Activated CD8-positive, alpha-beta memory T cell treated with anti-CD3 and anti-CD28 coated beads for 1 hour (primary cell): ENCODE results near the gene CFAP46.
"Not testable (repeated sequence)": the region's sequence is repeated elsewhere in the genome, so short reads cannot be mapped to it uniquely, and the experiment has no call there.

ENCODE experiments used
- DNase-seq, 2 donors: peaks; one replicate each; pipeline ENCODE4 v3.0.0-alpha.2; 2020; ENCODE audit warnings: low read depth in 1 of 2; ENCODE audit errors: extremely low read depth in 1 of 2

CFAP46 gene

GRCh38 chr10:132779549-132780294 lies 162.6 kb downstream of the CFAP46 start:
- no peak for DNase-seq

GRCh38 chr10:132777441-132777840 lies 164.9 kb downstream of the CFAP46 start:
- no peak for DNase-seq

- no peak for DNase-seq
Observed at GRCh38 chr10:132776821-132777220, 165.5 kb downstream of the CFAP46 start.

GRCh38 chr10:132776186-132776585 lies 166.2 kb downstream of the CFAP46 start:
- no peak for DNase-seq

GRCh38 chr10:132774902-132775863 lies 167.2 kb downstream of the CFAP46 start:
- no peak for DNase-seq

- DNase-seq, result no peak
Observed at GRCh38 chr10:132774181-132774901, 168.0 kb downstream of the CFAP46 start.

- DNase-seq, result not testable (repeated sequence)
Observed at GRCh38 chr10:132772816-132773215, 169.6 kb downstream of the CFAP46 start.

- DNase-seq, result no peak
Observed at GRCh38 chr10:132770061-132771021, 172.0 kb downstream of the CFAP46 start.

- DNase-seq, result no peak
Observed at GRCh38 chr10:132768346-132769248, 173.8 kb downstream of the CFAP46 start.

GRCh38 chr10:132766291-132766690 lies 176.1 kb downstream of the CFAP46 start:
- no peak for DNase-seq

- no peak for DNase-seq
Observed at GRCh38 chr10:132765435-132765834, 176.9 kb downstream of the CFAP46 start.

- DNase-seq, result no peak
Observed at GRCh38 chr10:132764108-132764507, 178.3 kb downstream of the CFAP46 start.

GRCh38 chr10:132763545-132763944 lies 178.8 kb downstream of the CFAP46 start:
- DNase-seq, result no peak

GRCh38 chr10:132762267-132762666 lies 180.1 kb downstream of the CFAP46 start:
- no peak for DNase-seq

- no peak for DNase-seq
Observed at GRCh38 chr10:132761395-132762060, 180.8 kb downstream of the CFAP46 start.

GRCh38 chr10:132758865-132759264 lies 183.5 kb downstream of the CFAP46 start:
- DNase-seq, result no peak
